ENCODE data around the gene CLCA2. TPM values are rescaled to one million over a fixed set of nuclear protein-coding genes. Genes with fewer than 3 reads are reported as not detected.

The CLCA2 gene
- total RNA-seq, 1 donor from 2014 or later: not detected

DNA sequence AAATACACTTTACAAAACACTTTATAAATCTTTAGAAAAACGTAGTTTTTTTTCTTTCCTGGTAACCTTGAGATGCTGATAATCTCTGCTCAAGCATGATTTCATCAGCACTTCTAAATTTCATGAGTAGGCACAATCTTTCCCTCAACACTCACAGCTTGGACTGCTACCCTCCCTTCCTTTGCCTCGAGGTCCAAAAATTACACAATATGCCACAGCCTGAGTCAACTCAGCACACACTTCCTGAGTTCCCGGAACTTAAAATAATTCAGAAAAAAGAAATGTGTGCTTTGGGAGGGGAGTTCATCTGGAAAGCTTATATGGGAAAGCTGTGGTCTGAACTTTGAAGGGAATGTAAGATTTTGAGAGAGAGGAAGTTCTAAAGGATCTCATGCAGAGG lies 5.9 kb downstream of the CLCA2 start:
- TF ChIP-seq, protein P1, sequence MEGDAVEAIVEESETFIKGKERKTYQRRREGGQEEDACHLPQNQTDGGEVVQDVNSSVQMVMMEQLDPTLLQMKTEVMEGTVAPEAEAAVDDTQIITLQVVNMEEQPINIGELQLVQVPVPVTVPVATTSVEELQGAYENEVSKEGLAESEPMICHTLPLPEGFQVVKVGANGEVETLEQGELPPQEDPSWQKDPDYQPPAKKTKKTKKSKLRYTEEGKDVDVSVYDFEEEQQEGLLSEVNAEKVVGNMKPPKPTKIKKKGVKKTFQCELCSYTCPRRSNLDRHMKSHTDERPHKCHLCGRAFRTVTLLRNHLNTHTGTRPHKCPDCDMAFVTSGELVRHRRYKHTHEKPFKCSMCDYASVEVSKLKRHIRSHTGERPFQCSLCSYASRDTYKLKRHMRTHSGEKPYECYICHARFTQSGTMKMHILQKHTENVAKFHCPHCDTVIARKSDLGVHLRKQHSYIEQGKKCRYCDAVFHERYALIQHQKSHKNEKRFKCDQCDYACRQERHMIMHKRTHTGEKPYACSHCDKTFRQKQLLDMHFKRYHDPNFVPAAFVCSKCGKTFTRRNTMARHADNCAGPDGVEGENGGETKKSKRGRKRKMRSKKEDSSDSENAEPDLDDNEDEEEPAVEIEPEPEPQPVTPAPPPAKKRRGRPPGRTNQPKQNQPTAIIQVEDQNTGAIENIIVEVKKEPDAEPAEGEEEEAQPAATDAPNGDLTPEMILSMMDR (conservative IDR thresholded peaks at IDR 0.05): no peak
- Mint-ChIP-seq H3K27ac (ENCODE audit: unreplicated experiment) (no peak overlapping the region), H3K4me1 (no peaks in the 10 kb centered on the region), H3K36me3 (ENCODE audit: low read depth) (no peaks in the 10 kb centered on the region), H3K27me3 (ENCODE audit: low read depth) (peaks cover under 1% of the 10 kb centered on the region), H3K9me3 (no peaks in the 10 kb centered on the region), H3K4me3 (no peak overlapping the region)
- DNase-seq (ENCODE audit: low read depth, low spot score): no peak

DNA sequence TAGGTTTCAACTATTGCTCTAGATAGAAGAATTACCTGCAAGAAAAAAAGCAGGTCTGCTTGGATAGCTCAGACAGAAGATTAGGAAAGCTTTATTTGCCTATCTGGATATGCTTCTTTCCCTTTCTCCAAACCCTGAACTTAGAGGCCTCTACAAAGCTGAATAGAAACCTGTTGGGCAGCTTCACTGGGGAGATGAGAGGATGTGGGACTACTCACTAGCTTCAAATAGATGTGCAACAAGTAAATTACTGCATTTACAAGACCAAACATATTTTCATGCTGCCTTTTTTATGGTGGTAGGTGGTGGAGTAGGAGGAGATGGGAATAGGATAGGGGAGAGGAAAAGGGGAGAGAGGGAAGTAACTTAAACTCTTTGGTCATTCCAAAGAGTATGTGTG lies 6.4 kb downstream of the CLCA2 start:
- Mint-ChIP-seq H3K27me3 (ENCODE audit: low read depth) (peaks cover 3% of the 10 kb centered on the region), H3K4me3 (no peak overlapping the region), H3K36me3 (ENCODE audit: low read depth) (no peaks in the 10 kb centered on the region), H3K9me3 (no peaks in the 10 kb centered on the region), H3K27ac (ENCODE audit: unreplicated experiment) (no peak overlapping the region), H3K4me1 (no peaks in the 10 kb centered on the region)
- TF ChIP-seq, protein P1 (conservative IDR thresholded peaks at IDR 0.05): no peak
- DNase-seq (ENCODE audit: low read depth, low spot score): no peak

DNA sequence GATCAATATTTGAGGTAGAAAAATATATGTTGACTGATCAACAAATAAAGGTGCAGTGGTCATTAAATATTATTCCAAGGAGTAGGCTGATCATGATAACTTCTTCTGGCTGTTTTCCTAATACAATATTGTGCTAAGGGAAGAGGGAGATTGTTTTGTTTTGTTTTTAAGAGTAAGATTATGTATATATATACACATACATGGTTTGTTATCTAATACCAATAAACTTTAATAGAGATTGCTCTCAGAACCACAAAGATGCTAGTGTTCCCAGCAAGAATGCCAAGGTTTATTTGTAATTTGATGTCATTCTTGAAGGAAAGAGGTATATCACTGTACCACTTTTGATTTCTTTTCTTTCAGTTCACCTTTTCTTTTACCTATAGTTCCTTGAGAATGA lies 10.1 kb downstream of the CLCA2 start:
- H3K4me3 Mint-ChIP-seq: no peak overlapping the region

DNA sequence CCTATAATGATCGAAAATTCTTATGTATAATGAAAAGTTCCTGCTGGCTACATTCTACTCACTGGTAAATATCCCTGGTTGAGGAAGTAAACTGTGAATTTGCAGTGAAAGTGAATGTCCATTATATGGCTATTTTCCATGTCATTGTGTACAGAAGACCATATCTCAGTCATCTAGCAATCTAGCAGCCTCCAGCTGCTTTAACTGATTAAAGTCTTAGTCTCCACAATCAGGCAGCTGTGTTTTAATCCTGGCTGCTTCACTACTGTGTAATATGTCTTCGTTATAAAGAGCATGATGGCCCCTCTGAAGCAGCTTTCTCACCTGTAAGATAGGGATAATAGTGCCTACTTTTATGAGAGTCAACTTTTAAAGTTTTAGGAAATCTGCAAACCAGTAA lies 11.4 kb downstream of the CLCA2 start:
- DNase-seq (ENCODE audit: low read depth, low spot score): no peak
- Mint-ChIP-seq H3K4me1 (no peaks in the 10 kb centered on the region), H3K27me3 (ENCODE audit: low read depth) (peaks cover 16% of the 10 kb centered on the region), H3K9me3 (no peaks in the 10 kb centered on the region), H3K36me3 (ENCODE audit: low read depth) (no peaks in the 10 kb centered on the region), H3K27ac (ENCODE audit: unreplicated experiment) (no peak overlapping the region), H3K4me3 (no peak overlapping the region)
- TF ChIP-seq, protein P1 (conservative IDR thresholded peaks at IDR 0.05): no peak

More for the DNA sequence above, 10.1 kb downstream of the CLCA2 start:
- Mint-ChIP-seq H3K9me3 (no peaks in the 10 kb centered on the region), H3K27me3 (ENCODE audit: low read depth) (peaks cover 16% of the 10 kb centered on the region), H3K36me3 (ENCODE audit: low read depth) (no peaks in the 10 kb centered on the region), H3K27ac (ENCODE audit: unreplicated experiment) (no peak overlapping the region), H3K4me1 (no peaks in the 10 kb centered on the region)
- no peak for DNase-seq (ENCODE audit: low read depth, low spot score)
- TF ChIP-seq, protein P1 (conservative IDR thresholded peaks at IDR 0.05): no peak

DNA sequence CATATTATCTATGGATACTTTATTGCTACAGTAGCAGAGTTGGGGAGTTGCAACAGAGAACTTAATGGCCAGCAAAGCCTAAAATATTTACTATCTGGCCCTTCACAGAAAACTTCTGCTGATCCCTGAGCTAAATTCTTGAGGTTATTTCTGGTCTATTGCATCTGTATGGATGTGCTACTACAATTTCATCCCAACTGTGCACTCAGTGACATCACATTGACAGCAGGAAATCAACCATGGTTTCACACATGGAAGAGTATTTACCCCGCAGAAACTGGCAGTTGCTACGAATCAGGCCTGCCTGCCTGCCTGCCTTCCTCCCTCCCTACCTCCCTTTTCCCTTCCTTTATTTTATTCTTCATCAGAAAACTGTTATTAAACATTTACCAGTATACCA lies 12.1 kb downstream of the CLCA2 start:
- TF ChIP-seq, protein P1 (conservative IDR thresholded peaks at IDR 0.05): no peak
- H3K27me3 Mint-ChIP-seq (ENCODE audit: low read depth): peaks cover 16% of the 10 kb centered on the region

DNA sequence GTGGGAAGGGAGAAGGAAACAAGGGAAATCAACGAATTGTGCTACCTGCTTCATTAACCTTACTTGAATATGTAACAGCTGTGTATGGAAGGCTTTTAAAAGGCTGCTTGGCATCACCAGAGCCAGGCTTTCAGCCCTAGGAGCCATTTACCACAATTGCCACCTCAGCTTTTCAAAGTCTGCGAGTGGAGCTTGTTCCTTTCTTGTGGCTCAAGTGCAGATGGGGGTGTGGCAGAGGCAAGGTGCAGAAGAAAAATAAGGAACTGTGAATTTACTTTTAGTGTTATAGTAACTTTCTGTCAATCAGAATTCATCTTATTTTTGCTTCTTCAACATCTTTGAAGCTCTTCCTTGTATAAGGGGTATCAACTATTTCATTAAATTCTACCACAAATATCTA lies 17.6 kb downstream of the CLCA2 start:
- H3K4me3 Mint-ChIP-seq: no peak overlapping the region
- TF ChIP-seq, protein P1 (conservative IDR thresholded peaks at IDR 0.05): no peak
- peaks cover 3% of the 10 kb centered on the region for H3K4me1 Mint-ChIP-seq
- no peaks in the 10 kb centered on the region for H3K36me3 Mint-ChIP-seq (ENCODE audit: low read depth)
- no peak overlapping the region for H3K27ac Mint-ChIP-seq (ENCODE audit: unreplicated experiment)
- DNase-seq (ENCODE audit: low read depth, low spot score): no peak
- H3K9me3 Mint-ChIP-seq: no peaks in the 10 kb centered on the region
- peaks cover 15% of the 10 kb centered on the region for H3K27me3 Mint-ChIP-seq (ENCODE audit: low read depth)

More for the DNA sequence above, 12.1 kb downstream of the CLCA2 start:
- H3K4me3 Mint-ChIP-seq: no peak overlapping the region
- no peaks in the 10 kb centered on the region for H3K36me3 Mint-ChIP-seq (ENCODE audit: low read depth)
- no peaks in the 10 kb centered on the region for H3K9me3 Mint-ChIP-seq
- DNase-seq (ENCODE audit: low read depth, low spot score): no peak
- no peak overlapping the region for H3K27ac Mint-ChIP-seq (ENCODE audit: unreplicated experiment)
- no peaks in the 10 kb centered on the region for H3K4me1 Mint-ChIP-seq
